ENCODE results near the gene BCL2L11.
A peak's percentile ranks its signal among the peaks of the same experiment; 100 is the strongest.

Gene BCL2L11

GRCh38 chr2:111148925-111149324 is 28.2 kb downstream of the BCL2L11 start:
- Mint-ChIP-seq H3K4me3 (no peak overlapping the region), H3K9me3 (no peaks in the 10 kb centered on the region), H3K27me3 (ENCODE audit: low read depth, poor library complexity) (no peaks in the 10 kb centered on the region)

GRCh38 chr2:111149882-111150455 is 29.3 kb downstream of the BCL2L11 start:
- TF ChIP-seq, protein P1, sequence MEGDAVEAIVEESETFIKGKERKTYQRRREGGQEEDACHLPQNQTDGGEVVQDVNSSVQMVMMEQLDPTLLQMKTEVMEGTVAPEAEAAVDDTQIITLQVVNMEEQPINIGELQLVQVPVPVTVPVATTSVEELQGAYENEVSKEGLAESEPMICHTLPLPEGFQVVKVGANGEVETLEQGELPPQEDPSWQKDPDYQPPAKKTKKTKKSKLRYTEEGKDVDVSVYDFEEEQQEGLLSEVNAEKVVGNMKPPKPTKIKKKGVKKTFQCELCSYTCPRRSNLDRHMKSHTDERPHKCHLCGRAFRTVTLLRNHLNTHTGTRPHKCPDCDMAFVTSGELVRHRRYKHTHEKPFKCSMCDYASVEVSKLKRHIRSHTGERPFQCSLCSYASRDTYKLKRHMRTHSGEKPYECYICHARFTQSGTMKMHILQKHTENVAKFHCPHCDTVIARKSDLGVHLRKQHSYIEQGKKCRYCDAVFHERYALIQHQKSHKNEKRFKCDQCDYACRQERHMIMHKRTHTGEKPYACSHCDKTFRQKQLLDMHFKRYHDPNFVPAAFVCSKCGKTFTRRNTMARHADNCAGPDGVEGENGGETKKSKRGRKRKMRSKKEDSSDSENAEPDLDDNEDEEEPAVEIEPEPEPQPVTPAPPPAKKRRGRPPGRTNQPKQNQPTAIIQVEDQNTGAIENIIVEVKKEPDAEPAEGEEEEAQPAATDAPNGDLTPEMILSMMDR (IDR thresholded peaks at IDR 0.05) = no peak
- DNase-seq = no peak

More at GRCh38 chr2:111148925-111149324, 28.2 kb downstream of the BCL2L11 start:
- Mint-ChIP-seq H3K4me1 (peaks cover 45% of the 10 kb centered on the region), H3K36me3 (ENCODE audit: low read depth) (peaks cover 66% of the 10 kb centered on the region), H3K27ac (peak overlapping the region; percentile 20)
- no peak for DNase-seq
- TF ChIP-seq, protein P1 (IDR thresholded peaks at IDR 0.05) = no peak

GRCh38 chr2:111154758-111155157 is 34.0 kb downstream of the BCL2L11 start:
- TF ChIP-seq, protein P1 (IDR thresholded peaks at IDR 0.05) = no peak
- Mint-ChIP-seq H3K27me3 (ENCODE audit: low read depth, poor library complexity) (no peaks in the 10 kb centered on the region), H3K4me1 (peaks cover 10% of the 10 kb centered on the region), H3K36me3 (ENCODE audit: low read depth) (peaks cover 91% of the 10 kb centered on the region), H3K9me3 (no peaks in the 10 kb centered on the region), H3K4me3 (no peak overlapping the region), H3K27ac (no peak overlapping the region)
- DNase-seq = no peak

More at GRCh38 chr2:111149882-111150455, 29.3 kb downstream of the BCL2L11 start:
- Mint-ChIP-seq H3K4me1 (peaks cover 41% of the 10 kb centered on the region), H3K27me3 (ENCODE audit: low read depth, poor library complexity) (no peaks in the 10 kb centered on the region), H3K36me3 (ENCODE audit: low read depth) (peaks cover 73% of the 10 kb centered on the region), H3K27ac (no peak overlapping the region), H3K4me3 (no peak overlapping the region), H3K9me3 (no peaks in the 10 kb centered on the region)

- Mint-ChIP-seq H3K4me3 (no peak overlapping the region), H3K36me3 (ENCODE audit: low read depth) (peaks cover 90% of the 10 kb centered on the region), H3K27me3 (ENCODE audit: low read depth, poor library complexity) (no peaks in the 10 kb centered on the region), H3K4me1 (peaks cover 13% of the 10 kb centered on the region), H3K9me3 (no peaks in the 10 kb centered on the region), H3K27ac (no peak overlapping the region)
- no peak for DNase-seq
- TF ChIP-seq, protein P1 (IDR thresholded peaks at IDR 0.05) = no peak
Observed at GRCh38 chr2:111155610-111156009, 34.9 kb downstream of the BCL2L11 start.

GRCh38 chr2:111156529-111156928 is 35.8 kb downstream of the BCL2L11 start:
- no peak overlapping the region for H3K27ac Mint-ChIP-seq
- H3K4me1 Mint-ChIP-seq = peaks cover 22% of the 10 kb centered on the region
- DNase-seq = no peak
- peaks cover 90% of the 10 kb centered on the region for H3K36me3 Mint-ChIP-seq (ENCODE audit: low read depth)
- H3K4me3 Mint-ChIP-seq = no peak overlapping the region
- TF ChIP-seq, protein P1 (IDR thresholded peaks at IDR 0.05) = no peak
- no peaks in the 10 kb centered on the region for H3K9me3 Mint-ChIP-seq
- no peaks in the 10 kb centered on the region for H3K27me3 Mint-ChIP-seq (ENCODE audit: low read depth, poor library complexity)

GRCh38 chr2:111157071-111157661 is 36.5 kb downstream of the BCL2L11 start:
- peaks cover 88% of the 10 kb centered on the region for H3K36me3 Mint-ChIP-seq (ENCODE audit: low read depth)
- H3K4me1 Mint-ChIP-seq = peaks cover 28% of the 10 kb centered on the region
- H3K27me3 Mint-ChIP-seq (ENCODE audit: low read depth, poor library complexity) = no peaks in the 10 kb centered on the region
- TF ChIP-seq, protein P1 (IDR thresholded peaks at IDR 0.05) = no peak
- DNase-seq = no peak
- no peak overlapping the region for H3K27ac Mint-ChIP-seq
- no peaks in the 10 kb centered on the region for H3K9me3 Mint-ChIP-seq
- no peak overlapping the region for H3K4me3 Mint-ChIP-seq
